ENCODE measurements around the gene GABRG3. TPM values are rescaled to one million over a fixed set of nuclear protein-coding genes. Genes with fewer than 3 reads are reported as not detected.

Gene GABRG3
- total and polyA plus RNA-seq, 10 of the 15 experiments (the other 5 are each of a cell fraction or from before 2014, with no cell fraction given): 0.15 TPM; not detected in 9

DNA sequence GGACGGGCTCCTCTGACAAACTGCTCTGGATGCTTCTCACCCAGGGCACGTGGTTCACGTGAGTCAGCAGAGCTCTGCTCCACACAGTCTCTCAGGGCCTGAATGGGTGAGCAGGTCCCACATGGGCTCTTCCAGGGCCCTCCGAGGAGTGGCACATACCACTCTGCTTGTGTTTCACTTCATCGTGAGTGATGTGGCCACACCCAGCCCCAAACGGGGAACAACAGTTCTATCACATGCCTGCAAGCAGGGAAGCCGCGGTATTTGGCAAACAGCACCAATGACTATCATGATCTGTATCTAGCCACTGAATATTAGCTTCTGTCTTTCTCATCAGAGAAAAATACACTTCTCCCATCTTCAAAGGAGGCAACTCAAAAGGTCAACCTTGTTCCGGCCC is 352.8 kb downstream of the GABRG3 start:
- ChIA-PET SMC1A (ENCODE audit: uncharacterized antibody, unreplicated experiment) (no interaction called here), POLR2A (no interaction called here), CTCF (no interaction called here), RAD21 (ENCODE audit: unreplicated experiment) (no interaction called here)
- WGBS (ENCODE audit: insufficient coverage, insufficient replicate concordance, low lambda C conversion rate, missing lambda C conversion rate): 31% methylated on average over 9 of the region's 9 CpGs
- Histone ChIP-seq H3K9me3 (replicated peaks; ENCODE audit: control insufficient read depth, insufficient read depth, low read length) (no peaks in the 10 kb centered on the region; the same call in 2 of the 3 replicates), H3K79me2 (ENCODE audit: control insufficient read depth, insufficient read depth, low read length) (no peaks in the 10 kb centered on the region), H3K4me2 (ENCODE audit: control insufficient read depth, insufficient read depth) (no peak overlapping the region), H2AFZ (ENCODE audit: control insufficient read depth, low read depth, low read length) (no peak overlapping the region), H3K27me3 (replicated peaks in 1 of 2; ENCODE audit: control insufficient read depth in 2 of 2, insufficient read depth in 2 of 2, low read length in 1 of 2) (no peaks in the 10 kb centered on the region), H3K4me3 (no peak overlapping the region), H3K4me1 (ENCODE audit: control insufficient read depth, insufficient read depth, low read length) (no peaks in the 10 kb centered on the region), H3K27ac (ENCODE audit: control insufficient read depth, insufficient read depth) (no peak overlapping the region), H4K20me1 (ENCODE audit: control insufficient read depth, insufficient read depth) (no peaks in the 10 kb centered on the region), H3K36me3 (ENCODE audit: control insufficient read depth in 2 of 2, insufficient read depth in 2 of 2, low read length in 1 of 2) (no peaks in the 10 kb centered on the region), H3K9ac (ENCODE audit: control insufficient read depth, insufficient read depth, low read length) (no peak overlapping the region)
- DNase-seq (ENCODE audit: low read depth, low spot score) (no peak), ATAC-seq (no peak), FAIRE-seq (no peak)
- intact Hi-C loops (cut with micrococcal nuclease; ENCODE audit: unreplicated experiment): no loop called here
- in situ Hi-C loops (cut with MboI): no loop called here
- BruUV-seq (replicated peaks): no TSS peak
- TF ChIP-seq, protein P1, sequence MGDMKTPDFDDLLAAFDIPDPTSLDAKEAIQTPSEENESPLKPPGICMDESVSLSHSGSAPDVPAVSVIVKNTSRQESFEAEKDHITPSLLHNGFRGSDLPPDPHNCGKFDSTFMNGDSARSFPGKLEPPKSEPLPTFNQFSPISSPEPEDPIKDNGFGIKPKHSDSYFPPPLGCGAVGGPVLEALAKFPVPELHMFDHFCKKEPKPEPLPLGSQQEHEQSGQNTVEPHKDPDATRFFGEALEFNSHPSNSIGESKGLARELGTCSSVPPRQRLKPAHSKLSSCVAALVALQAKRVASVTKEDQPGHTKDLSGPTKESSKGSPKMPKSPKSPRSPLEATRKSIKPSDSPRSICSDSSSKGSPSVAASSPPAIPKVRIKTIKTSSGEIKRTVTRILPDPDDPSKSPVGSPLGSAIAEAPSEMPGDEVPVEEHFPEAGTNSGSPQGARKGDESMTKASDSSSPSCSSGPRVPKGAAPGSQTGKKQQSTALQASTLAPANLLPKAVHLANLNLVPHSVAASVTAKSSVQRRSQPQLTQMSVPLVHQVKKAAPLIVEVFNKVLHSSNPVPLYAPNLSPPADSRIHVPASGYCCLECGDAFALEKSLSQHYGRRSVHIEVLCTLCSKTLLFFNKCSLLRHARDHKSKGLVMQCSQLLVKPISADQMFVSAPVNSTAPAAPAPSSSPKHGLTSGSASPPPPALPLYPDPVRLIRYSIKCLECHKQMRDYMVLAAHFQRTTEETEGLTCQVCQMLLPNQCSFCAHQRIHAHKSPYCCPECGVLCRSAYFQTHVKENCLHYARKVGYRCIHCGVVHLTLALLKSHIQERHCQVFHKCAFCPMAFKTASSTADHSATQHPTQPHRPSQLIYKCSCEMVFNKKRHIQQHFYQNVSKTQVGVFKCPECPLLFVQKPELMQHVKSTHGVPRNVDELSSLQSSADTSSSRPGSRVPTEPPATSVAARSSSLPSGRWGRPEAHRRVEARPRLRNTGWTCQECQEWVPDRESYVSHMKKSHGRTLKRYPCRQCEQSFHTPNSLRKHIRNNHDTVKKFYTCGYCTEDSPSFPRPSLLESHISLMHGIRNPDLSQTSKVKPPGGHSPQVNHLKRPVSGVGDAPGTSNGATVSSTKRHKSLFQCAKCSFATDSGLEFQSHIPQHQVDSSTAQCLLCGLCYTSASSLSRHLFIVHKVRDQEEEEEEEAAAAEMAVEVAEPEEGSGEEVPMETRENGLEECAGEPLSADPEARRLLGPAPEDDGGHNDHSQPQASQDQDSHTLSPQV (IDR thresholded peaks at IDR 0.05): no peak
- TF ChIP-seq HDAC2 (IDR thresholded peaks at IDR 0.05) (no peak), NFYA (IDR thresholded peaks at IDR 0.05; ENCODE audit: borderline replicate concordance, low read depth, low read length) (no peak), MYB (IDR thresholded peaks at IDR 0.05; ENCODE audit: borderline replicate concordance, low read depth, low read length) (no peak)
- TF ChIP-seq, protein P2, sequence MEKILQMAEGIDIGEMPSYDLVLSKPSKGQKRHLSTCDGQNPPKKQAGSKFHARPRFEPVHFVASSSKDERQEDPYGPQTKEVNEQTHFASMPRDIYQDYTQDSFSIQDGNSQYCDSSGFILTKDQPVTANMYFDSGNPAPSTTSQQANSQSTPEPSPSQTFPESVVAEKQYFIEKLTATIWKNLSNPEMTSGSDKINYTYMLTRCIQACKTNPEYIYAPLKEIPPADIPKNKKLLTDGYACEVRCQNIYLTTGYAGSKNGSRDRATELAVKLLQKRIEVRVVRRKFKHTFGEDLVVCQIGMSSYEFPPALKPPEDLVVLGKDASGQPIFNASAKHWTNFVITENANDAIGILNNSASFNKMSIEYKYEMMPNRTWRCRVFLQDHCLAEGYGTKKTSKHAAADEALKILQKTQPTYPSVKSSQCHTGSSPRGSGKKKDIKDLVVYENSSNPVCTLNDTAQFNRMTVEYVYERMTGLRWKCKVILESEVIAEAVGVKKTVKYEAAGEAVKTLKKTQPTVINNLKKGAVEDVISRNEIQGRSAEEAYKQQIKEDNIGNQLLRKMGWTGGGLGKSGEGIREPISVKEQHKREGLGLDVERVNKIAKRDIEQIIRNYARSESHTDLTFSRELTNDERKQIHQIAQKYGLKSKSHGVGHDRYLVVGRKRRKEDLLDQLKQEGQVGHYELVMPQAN (conservative IDR thresholded peaks at IDR 0.05): no peak
- TF ChIP-seq, protein P3, sequence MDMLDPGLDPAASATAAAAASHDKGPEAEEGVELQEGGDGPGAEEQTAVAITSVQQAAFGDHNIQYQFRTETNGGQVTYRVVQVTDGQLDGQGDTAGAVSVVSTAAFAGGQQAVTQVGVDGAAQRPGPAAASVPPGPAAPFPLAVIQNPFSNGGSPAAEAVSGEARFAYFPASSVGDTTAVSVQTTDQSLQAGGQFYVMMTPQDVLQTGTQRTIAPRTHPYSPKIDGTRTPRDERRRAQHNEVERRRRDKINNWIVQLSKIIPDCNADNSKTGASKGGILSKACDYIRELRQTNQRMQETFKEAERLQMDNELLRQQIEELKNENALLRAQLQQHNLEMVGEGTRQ (IDR thresholded peaks at IDR 0.05; ENCODE audit: borderline replicate concordance, low read depth, low read length): no peak
- TF ChIP-seq, protein P4, sequence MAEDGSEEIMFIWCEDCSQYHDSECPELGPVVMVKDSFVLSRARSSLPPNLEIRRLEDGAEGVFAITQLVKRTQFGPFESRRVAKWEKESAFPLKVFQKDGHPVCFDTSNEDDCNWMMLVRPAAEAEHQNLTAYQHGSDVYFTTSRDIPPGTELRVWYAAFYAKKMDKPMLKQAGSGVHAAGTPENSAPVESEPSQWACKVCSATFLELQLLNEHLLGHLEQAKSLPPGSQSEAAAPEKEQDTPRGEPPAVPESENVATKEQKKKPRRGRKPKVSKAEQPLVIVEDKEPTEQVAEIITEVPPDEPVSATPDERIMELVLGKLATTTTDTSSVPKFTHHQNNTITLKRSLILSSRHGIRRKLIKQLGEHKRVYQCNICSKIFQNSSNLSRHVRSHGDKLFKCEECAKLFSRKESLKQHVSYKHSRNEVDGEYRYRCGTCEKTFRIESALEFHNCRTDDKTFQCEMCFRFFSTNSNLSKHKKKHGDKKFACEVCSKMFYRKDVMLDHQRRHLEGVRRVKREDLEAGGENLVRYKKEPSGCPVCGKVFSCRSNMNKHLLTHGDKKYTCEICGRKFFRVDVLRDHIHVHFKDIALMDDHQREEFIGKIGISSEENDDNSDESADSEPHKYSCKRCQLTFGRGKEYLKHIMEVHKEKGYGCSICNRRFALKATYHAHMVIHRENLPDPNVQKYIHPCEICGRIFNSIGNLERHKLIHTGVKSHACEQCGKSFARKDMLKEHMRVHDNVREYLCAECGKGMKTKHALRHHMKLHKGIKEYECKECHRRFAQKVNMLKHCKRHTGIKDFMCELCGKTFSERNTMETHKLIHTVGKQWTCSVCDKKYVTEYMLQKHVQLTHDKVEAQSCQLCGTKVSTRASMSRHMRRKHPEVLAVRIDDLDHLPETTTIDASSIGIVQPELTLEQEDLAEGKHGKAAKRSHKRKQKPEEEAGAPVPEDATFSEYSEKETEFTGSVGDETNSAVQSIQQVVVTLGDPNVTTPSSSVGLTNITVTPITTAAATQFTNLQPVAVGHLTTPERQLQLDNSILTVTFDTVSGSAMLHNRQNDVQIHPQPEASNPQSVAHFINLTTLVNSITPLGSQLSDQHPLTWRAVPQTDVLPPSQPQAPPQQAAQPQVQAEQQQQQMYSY (CRISPR knock-in tag; IDR thresholded peaks at IDR 0.05): no peak
- TF ChIP-seq, protein P5, sequence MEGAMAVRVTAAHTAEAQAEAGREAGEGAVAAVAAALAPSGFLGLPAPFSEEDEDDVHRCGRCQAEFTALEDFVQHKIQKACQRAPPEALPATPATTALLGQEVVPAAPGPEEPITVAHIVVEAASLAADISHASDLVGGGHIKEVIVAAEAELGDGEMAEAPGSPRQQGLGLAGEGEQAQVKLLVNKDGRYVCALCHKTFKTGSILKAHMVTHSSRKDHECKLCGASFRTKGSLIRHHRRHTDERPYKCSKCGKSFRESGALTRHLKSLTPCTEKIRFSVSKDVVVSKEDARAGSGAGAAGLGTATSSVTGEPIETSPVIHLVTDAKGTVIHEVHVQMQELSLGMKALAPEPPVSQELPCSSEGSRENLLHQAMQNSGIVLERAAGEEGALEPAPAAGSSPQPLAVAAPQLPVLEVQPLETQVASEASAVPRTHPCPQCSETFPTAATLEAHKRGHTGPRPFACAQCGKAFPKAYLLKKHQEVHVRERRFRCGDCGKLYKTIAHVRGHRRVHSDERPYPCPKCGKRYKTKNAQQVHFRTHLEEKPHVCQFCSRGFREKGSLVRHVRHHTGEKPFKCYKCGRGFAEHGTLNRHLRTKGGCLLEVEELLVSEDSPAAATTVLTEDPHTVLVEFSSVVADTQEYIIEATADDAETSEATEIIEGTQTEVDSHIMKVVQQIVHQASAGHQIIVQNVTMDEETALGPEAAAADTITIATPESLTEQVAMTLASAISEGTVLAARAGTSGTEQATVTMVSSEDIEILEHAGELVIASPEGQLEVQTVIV (IDR thresholded peaks at IDR 0.05; ENCODE audit: borderline replicate concordance, partially characterized antibody): no peak
